Fibroblast of skin of back (primary cell): ENCODE results near the gene NPBWR2.

Experiments used
- DNase-seq: peaks from one replicate; pipeline ENCODE4 v3.0.0-alpha.2; 2013

Gene NPBWR2

DNA sequence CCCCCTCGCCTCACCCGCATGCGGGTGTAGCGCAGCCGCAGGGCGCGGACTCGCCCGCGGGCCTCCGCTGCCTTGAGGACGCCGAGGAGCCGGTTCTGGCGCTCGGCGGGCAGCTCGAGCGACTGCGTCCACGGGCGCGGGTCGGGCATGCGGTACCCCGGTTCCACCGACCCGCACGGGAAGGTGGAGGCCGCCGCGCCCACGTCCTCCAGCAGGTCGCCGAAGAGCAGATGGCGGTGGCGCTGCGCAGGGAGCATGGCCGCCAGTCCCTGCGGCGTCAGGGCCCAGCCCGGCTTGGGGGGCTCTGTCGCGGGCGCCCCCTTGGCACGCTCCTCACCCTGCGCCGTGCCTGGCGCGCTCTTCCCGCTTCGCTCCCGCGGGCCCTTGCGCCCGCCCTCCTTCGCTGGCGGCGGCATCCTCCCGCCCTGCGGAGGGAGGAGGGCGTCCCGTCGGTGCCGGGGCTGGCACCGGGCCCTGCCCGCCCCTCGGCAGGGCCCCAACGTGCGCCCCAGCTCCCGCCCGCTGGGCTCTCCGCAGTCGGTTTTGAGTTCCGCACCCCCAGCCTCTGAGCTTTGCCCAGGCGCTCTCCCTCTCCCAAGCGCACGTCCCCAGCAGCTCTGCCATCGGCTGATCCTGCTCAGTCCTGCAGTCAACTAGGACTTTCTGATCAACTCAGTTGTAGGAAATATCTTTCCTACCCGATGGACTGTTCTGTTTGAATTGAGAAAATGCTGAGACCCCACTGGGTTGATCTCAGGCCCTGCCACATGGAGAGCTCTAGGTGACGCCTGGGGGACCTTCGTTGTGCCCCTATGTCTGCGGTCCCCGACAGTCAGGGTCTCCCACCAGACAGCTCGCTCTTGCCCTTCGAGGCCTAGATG is 23.3 kb downstream of the NPBWR2 start, which contains the start of gene LKAAEAR1:
LKAAEAR1 (minus strand) TSS at position 595 of the 881 bp plus-strand sequence; CDS start at position 416, 179 bp downstream.
- DNase-seq = no peak

DNA sequence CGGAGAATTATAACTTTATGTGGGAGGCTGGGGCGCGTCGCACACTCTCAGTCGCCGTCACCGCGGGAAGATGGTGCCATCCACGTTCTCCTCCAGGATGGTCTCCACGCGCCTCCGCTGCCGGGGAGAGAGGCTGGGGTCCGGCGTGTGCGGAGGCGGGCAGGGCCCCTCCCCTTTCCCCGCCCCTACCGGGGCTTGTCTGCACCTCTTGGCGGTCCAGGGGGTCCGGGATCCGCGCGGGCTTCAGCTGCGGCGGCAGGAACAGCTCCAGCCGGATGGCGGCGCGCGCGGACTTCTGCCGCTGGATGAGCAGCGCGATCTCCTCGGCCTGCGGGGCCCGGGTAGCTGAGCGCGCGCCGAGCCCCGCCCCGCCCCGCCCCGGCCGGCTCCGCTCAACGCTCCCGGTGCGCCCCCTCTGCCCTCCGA is 24.0 kb downstream of the NPBWR2 start:
- peak; percentile 73 for DNase-seq

DNA sequence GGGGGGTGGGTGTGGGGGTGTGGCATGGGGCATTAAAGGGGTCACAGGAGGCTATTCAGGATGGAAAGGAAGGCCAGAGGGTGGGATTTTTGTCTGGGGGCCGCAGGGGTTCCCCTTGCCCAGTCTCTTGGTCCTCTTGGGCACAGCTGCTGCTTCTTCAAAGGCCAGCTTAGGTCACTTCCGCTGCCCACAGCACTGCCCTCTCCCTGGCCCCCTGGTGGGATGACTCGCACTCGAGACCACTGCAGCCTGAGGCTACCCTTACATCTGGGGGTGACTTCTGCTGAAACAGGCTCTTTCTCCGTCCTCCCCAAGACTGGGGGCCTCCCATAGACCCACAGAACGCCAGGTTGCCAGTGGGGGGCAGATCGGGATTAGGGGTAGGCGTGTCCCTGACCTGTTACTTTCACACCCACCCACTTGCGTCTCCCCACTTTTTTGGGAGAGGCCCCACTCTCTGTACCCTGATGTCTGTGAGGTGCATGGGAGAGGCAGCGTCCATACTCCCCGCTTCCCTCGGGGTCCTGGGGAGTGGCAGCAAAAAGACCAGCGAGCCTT is 24.5 kb downstream of the NPBWR2 start:
- no peak for DNase-seq

DNA sequence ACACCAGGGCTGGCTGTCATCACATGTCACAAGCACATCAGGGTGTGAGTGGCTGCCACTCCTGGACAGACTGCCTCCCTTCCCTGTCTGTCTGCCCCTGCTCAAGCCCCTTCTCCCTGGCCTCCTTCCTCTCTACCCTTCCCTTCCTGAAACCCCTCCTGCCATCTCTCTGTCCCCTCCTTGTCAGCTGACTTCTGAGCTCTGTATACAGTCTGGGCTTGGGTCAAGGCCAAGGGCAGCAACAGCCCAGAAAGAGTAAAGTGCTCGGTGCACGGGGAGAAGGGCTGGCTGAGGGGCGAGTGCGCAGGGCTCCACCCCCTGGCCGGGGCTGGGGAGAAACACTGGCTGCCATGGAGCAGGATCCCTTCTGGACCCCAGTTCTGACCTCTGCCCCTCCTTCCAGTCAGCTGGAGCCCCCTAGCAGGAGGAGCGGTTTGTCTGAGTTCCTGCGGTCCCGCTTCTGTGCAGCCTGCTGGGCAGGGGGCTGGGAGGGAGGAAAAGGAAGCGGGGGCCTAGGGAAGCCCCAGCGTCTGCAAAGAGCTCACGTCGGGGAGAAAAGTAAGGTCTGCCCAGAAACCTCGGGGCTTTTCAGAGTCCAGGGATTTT is 25.1 kb downstream of the NPBWR2 start:
- no peak for DNase-seq

DNA sequence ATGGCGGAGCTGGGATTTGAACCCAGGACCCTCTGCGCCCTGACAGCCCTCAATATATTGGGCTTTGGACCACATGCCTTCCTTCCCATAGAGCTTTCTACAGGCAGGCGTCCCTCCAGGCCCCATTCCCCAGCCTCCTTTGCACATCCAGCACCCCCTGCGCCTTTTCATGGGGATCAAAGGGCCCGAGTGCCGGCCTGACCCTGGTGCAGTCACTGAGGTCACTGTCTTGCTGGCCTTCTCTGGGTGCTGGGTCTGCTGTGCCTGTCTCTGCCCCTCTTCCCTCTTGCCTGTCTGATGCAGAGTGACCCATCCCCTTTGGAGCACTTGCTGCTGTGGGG is 25.8 kb downstream of the NPBWR2 start:
- DNase-seq = no peak

DNA sequence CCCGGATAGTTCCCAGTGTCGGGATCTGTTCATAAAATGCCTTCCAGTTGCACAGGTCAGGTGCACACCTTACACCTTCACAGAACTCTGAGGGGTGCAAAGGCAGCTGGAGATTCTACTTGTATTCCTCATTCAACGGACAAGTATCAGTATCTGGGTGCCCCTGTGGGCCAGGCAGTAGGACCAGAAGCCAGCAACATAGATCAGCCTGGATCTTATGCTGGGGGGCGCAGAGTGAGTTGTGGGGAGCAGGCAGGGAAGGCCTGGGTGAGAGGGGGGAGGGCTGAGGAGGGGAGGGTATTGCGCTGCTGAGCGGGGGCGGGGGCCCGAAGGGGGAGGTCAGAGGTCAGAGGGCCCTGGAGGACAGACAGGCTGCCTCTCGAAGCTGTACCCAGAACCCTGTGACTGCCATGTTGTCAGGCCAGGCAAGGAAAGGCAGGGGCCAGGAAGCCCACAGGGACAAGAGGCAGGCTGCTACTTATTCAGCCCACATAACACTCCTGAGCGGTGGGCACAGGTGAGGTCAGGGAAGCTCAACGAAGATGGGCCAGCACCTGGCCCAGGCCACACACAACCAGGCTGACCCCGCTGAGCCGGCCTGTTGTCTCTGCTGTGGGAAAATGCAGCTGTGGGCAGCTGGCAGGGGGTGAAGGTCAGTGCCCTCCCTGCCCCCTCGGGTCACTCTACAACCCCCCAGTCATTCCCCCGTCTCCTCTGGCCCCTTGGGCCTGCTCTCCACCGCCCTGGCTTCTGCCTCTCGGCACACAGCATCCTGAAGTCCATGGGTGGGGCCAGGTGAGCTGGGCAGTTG is 26.3 kb downstream of the NPBWR2 start:
- no peak for DNase-seq

DNA sequence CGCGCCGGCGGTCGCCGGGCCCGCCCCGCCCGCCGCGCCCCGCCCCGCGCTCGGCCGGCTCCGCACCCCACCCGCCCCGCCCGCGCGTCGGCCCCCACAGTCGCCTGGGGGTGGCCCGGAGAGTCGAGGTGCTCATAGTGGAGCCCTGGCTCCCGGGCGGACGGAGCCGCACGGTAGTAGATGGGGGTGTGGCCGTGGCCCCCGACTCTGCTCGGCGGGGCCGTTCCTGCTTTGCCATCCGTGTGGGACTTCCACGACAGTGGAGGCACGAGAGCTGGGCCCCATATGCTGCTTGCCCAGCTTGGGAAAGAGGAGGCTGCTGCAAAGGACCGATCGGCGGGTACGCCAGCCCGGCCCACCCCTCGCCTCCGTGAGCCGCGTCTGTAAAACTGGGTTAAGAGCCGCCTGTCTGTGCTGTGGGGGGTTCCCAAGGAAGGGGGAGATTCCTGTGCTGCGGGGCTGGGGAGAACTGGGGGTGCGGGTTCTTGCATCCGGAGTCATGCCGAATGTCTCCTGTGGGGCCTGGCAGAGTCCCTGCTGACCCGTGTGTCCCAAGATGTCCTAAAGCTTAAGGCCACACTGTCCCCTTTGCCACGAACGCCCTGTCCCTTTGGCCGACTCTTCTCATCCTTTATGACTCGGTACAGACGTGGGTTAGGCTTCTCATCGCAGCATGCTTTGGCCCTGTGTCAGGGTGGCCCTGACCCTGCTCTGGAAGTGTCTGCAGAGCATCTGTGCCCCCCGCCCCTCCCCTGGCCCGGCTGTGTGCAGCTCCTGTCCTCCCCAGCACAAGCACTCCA is 27.2 kb downstream of the NPBWR2 start, which contains the start of gene OPRL1:
OPRL1 (plus strand) TSS at position 70 of the 800 bp plus-strand sequence. CDS start 12,639 bp downstream, outside the sequence.
- DNase-seq = no peak

DNA sequence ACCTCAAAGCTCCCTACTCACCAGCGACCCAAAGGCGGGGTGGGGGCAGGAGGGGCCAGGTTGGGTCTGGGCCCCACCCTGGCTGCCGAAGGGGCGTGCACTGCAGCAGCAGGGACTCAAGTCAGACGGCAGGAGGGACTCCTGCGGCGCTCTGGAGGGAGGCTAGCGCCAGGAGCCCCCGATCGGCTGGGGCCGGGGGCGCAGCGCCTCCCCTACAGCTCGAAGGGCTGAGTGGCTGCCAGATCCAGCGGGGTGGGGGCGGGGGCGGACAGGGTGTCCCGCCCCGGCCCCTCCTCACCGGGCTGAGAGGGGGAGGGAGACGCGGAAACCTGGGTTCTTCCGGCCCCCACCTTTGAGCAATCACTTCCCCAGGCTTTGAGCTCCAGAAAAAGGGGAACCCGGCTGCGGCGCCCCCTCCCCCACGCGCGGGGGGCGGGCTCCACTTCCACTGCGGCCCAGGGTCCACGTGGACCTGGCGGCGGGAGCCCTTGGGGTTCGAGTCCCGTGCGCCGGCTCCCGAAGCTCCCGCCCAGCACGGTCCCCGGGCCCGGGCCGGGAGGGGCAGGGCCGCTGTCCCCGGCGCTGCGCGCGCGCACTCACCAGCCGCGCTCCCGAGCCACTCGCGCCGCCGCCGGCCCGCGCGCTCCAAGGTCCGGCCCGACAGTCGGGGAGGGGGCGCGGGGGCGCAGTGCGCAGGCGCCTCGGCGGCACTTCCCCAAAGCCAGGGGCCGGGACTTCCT is 27.9 kb downstream of the NPBWR2 start, which contains the start of gene RGS19:
RGS19 (minus strand) TSS at position 246 of the 740 bp plus-strand sequence. CDS start 2,632 bp downstream, outside the sequence.
- peak; percentile 76 for DNase-seq

DNA sequence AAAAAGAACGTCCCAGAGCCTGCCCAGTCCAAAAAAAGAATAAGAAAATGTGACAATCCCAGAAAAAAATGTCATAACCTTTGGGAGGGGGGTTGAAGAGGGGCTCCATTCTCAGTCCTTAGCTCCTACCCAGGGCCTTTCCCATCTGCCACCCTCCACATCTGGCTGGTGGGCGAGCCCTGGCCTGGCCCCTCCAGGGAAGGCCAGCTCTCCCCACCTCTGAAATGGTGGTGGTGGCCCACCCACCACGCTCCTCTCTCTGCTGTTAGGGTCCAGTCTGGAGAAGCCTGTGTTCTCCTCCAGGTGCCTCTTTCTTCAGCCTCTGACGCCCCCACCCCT is 28.5 kb downstream of the NPBWR2 start:
- DNase-seq = no peak

DNA sequence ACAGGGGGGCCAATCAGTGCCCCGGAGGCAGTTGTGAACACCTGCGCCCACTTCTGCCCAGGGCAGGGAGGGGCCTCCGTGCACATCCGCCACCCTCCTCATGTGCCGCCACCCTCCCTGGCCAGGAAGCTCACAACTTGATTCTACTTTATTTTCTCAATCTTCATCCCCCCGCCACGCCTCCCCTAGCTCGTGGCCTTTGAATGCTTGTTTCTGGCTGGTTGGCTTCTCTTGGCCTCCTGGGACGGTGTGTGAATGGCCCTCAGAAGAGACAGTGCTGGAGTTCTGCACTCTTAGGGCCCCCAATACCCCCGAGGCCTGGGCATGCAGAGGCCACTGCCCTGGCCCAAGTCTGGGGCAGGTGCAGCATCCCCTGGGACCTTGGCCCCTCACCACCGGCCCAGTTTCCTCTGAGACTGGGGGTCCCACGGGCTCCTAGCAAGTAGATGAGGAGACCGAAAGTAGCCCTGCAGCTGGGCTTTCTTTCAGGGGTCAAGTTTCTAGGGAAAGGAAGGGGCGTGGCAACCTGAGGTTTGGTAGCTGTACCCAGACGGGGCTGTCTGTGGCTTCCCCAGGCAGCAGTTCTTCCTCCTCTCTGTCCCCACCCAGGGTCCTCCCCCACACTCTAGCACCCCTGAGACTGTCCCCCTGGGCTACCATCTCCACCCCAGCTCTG is 29.4 kb downstream of the NPBWR2 start:
- no peak for DNase-seq

DNA sequence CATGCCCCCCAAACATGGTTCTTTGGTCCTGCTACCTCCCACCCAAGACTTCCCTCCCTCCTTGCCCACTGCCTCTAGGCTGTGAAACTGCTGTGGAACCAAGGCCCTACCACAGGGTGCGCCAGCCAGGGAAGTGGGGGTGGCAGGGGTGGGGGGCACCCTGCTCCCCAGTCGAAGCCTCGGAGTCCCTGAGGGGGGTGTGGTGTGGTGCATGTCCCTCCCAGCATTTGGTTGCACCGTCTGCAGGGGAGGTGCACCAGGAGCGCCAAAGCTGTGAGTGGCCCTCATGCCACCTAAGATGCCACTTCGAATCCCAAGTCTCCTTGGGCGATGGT is 29.9 kb downstream of the NPBWR2 start:
- DNase-seq = no peak

DNA sequence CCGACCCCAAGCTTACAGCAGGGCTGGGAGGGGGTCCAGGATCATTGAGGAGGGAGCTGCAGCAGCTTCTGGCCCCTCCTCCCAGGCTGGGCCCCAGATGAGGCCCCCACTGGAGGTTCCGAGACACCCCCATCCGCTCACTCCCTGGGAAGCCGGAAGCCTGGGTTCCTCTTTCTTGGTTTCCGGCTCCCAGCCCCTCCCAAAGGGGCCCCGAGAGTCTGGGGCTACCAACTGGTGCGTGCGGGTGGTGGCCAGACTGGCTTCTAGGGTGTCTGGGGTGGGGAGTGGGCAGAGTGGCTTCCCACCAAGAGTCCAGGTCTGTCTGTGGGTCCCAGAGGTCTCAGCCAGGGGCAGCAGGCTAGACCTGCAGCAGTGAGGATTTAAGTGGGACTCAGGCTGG is 30.3 kb downstream of the NPBWR2 start:
- DNase-seq = no peak

DNA sequence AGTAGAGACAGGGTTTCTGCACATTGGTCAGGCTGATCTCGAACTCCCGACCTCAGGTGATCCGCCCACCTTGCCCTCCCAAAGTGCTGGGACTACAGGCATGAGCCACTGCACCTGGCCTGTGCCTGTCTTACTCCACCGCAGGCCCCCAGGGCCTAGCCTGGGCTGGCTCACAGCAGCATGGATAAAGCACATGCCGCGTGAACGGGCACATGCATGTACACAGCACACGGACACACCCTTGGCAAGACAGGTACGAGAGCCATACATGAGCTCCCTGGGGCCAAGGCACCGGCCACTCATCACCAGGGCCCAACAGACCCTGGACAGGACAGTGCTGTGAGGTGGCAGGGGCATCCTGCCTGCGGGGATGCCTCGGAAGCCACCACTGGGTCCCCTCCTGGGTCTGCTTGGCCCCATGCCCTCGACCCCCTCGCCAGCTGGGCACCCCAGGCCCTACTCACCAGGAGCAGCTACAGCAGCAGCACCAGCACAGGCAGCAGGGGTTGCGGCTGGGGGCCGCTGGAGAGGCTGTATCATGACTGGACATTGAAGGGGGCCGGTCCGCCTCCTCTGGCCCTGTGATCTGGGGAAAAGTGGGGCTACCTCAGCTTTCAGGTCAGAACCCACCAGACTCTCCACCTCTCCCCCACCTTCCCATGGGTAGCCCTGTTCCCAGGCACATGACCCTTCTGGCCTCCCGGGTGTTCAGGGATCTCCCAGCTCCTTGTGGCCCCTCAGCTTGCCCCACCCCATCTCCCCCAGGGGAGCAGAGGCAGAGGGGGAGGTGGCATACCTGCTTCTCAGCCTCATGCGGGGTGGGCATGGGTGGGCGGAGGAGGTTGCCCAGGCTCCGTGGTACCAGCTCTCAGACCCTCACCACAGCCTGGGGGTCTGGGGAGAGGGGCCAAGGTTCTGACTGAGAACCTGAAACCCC is 31.0 kb downstream of the NPBWR2 start:
- DNase-seq = no peak

DNA sequence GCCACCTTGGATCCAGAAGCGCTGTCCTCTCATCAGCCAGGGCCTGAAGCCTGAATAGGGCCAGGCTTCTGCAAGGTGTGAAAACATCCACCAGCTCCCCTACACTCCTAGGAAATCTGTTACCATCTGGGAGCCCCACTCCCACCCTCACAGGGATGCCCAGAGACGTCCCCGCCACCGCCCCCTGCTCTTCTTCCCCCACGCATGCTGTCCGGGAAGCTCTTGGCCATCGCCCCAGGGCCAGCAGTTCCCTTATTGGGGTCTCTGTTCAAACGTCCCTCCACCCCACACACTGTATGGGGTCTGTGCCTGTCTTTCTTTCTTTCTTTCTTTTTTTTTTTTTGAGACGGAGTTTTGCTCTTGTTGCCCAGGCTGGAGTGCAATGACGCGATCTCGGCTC is 31.8 kb downstream of the NPBWR2 start:
- no peak for DNase-seq

DNA sequence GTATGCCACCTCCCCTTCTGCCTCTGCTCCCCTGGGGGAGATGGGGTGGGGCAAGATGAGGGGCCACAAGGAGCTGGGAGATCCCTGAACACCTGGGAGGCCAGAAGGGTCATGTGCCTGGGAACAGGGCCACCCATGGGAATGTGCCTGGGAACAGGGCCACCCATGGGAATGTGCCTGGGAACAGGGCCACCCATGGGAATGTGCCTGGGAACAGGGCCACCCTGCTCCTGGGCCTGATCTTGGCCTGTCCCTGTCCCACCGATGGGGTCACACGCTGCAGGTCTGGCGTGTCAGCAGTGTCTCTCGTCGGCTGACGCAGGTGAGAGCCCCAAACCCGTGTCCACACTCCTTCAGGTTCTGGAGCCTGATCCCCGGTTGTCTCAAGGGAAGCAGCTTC is 32.4 kb downstream of the NPBWR2 start:
- no peak for DNase-seq

DNA sequence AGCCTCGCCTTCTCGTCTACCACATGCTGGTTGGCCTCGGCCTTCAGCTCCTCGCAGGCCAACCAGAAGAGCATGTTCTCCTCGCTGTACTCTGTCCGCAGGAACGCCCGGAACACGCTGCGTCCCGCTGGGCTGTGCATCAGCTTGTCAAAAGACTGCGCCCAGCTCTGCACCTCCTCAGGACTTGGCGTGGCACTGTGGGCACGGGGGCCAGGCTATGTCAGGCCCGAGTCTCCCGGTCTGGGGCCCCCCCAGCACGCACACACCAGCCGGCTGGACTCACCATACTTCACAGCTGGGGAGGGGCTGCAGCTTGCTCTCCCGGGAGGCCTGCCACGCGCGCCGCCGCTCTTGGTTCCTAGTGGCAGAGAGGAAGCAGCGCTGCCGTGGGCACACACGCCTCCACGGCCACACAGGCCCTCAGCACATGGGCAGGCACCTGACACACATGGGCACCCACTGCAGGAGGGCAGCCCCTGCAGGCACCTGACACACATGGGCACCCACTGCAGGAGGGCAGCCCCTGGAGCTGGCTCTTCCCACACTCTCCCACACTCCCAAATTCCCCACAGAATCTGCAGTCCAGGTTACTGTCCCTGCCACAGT is 33.1 kb downstream of the NPBWR2 start:
- no peak for DNase-seq

DNA sequence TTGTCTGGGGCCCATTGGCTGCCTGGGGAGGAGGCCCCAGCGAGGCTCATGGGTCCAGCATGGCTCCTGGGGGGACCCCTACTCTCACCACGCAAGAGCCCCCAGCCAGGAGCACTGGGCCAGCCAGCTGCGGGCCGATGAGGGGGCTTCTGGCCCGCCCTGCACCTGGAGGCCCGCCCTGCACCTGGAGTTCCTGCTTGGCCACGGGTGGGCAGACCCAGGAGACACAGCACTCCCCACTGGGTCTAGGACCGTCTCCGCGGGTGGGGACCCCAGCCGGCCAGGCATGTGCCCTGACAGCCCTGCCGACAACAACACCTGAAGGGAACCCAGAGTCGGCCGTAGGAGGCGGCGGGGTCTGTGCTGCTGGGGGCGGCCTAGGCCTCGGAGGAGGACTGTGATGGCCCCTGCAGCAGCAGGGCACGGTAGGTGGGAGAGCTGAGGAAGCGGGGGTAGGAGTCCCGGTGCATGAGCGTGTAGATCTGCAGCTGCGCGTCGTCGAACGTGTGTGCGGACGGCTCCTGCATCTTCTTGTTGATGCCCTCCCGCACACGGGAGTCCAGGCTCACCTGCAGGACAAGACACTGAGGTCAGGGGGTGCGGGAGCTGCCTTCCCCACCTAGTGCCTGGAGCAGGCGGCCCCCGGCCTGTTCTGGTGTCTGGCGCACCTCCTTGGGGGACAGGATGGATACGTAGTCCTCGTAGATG is 33.7 kb downstream of the NPBWR2 start:
- DNase-seq = no peak

DNA sequence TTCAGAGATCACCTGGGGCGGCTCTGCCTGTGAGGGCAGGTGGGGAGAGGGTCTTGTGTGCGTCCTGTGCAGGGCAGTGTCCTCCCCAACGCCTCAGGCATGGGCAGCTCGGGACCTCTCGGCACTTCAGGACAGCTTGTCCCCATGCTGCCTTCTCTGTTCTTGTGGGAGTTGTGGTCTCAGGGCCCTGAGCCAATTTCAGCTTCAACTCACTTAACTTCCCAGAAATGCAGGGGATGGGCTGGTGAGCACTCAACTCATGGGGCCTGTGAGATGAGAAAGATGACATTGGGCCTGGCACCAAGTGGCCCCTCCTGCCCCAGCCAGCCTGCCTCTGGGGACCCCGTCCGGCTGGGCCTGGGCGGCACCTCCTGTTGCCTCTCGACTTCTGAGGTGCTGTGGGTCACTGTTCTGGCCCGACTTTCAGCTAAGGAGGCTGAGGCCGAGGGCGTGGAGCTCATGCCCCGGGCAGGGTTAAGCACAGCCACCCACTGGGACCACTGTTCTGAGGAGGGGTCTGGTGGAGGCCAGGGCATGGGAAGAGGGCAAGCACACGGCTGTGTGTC is 34.8 kb downstream of the NPBWR2 start:
- no peak for DNase-seq
